Adipocyte (in vitro differentiated cells): Measurements from ENCODE around the gene IDH2.

Source experiments
- DNase-seq: peaks from one replicate; pipeline ENCODE4 v3.0.0-alpha.2; 2015; ENCODE audit warnings: low read depth
- H3K27me3 ChIP-seq: replicated peaks from 2 replicates; pipeline ENCODE4 v1.7.0; 2013; ENCODE audit warnings: mild to moderate bottlenecking, low read length, moderate library complexity; ENCODE audit not compliant: control insufficient read depth, insufficient read depth
- H3K36me3 ChIP-seq: 2 replicates; pipeline ENCODE4 v1.7.0; 2013; ENCODE audit warnings: low read length, mild to moderate bottlenecking, moderate library complexity; ENCODE audit not compliant: control insufficient read depth, insufficient read depth, severe bottlenecking
- H3K4me1 ChIP-seq: 2 replicates; pipeline ENCODE4 v1.7.0; 2013; ENCODE audit warnings: mild to moderate bottlenecking, low read length, moderate library complexity; ENCODE audit not compliant: control insufficient read depth, insufficient read depth
- H3K4me3 ChIP-seq: 2 replicates; pipeline ENCODE4 v1.7.0; 2013; ENCODE audit warnings: mild to moderate bottlenecking, low read length, moderate library complexity
- H3K9ac ChIP-seq: 2 replicates; pipeline ENCODE4 v1.7.0; 2013; ENCODE audit warnings: mild to moderate bottlenecking, low read length, moderate library complexity
- H3K9me3 ChIP-seq: 2 replicates; pipeline ENCODE4 v1.7.0; 2013; ENCODE audit warnings: mild to moderate bottlenecking, low read length, moderate library complexity; ENCODE audit not compliant: control insufficient read depth

The IDH2 gene

GRCh38 chr15:90060797-90061196, 41.5 kb downstream of the IDH2 start:
- DNase-seq = no peak
- H3K4me1 ChIP-seq = peaks cover 5% of the 10 kb centered on the region
- no peak overlapping the region for H3K9ac ChIP-seq
- no peaks in the 10 kb centered on the region for H3K27me3 ChIP-seq
- H3K4me3 ChIP-seq = no peak overlapping the region
- H3K36me3 ChIP-seq = no peaks in the 10 kb centered on the region
- H3K9me3 ChIP-seq = no peaks in the 10 kb centered on the region

GRCh38 chr15:90059208-90059985, 42.9 kb downstream of the IDH2 start:
- no peaks in the 10 kb centered on the region for H3K9me3 ChIP-seq
- no peaks in the 10 kb centered on the region for H3K27me3 ChIP-seq
- no peak overlapping the region for H3K4me3 ChIP-seq

GRCh38 chr15:90058775-90059174, 43.5 kb downstream of the IDH2 start:
- no peak for DNase-seq
- Histone ChIP-seq H3K4me3 (no peak overlapping the region), H3K4me1 (peaks cover 5% of the 10 kb centered on the region), H3K9ac (no peak overlapping the region), H3K9me3 (no peaks in the 10 kb centered on the region), H3K27me3 (no peaks in the 10 kb centered on the region), H3K36me3 (no peaks in the 10 kb centered on the region)

More at GRCh38 chr15:90059208-90059985, 42.9 kb downstream of the IDH2 start:
- Histone ChIP-seq H3K36me3 (no peaks in the 10 kb centered on the region), H3K4me1 (peaks cover 5% of the 10 kb centered on the region), H3K9ac (no peak overlapping the region)
- DNase-seq = no peak

GRCh38 chr15:90058308-90058707, 44.0 kb downstream of the IDH2 start:
- H3K4me1 ChIP-seq = peaks cover 5% of the 10 kb centered on the region
- H3K4me3 ChIP-seq = no peak overlapping the region
- no peaks in the 10 kb centered on the region for H3K9me3 ChIP-seq
- no peaks in the 10 kb centered on the region for H3K27me3 ChIP-seq
- no peaks in the 10 kb centered on the region for H3K36me3 ChIP-seq
- no peak for DNase-seq
- H3K9ac ChIP-seq = no peak overlapping the region

- H3K36me3 ChIP-seq = no peaks in the 10 kb centered on the region
- no peak overlapping the region for H3K4me3 ChIP-seq
- no peak overlapping the region for H3K9ac ChIP-seq
- DNase-seq = no peak
- no peaks in the 10 kb centered on the region for H3K27me3 ChIP-seq
- H3K9me3 ChIP-seq = no peaks in the 10 kb centered on the region
- peaks cover 5% of the 10 kb centered on the region for H3K4me1 ChIP-seq
Measured at GRCh38 chr15:90056529-90056928, 45.7 kb downstream of the IDH2 start.

- Histone ChIP-seq H3K9ac (no peak overlapping the region), H3K9me3 (no peaks in the 10 kb centered on the region)
Measured at GRCh38 chr15:90055182-90055581, 47.1 kb downstream of the IDH2 start.

GRCh38 chr15:90054618-90055097, 47.6 kb downstream of the IDH2 start:
- Histone ChIP-seq H3K36me3 (no peaks in the 10 kb centered on the region), H3K4me1 (no peaks in the 10 kb centered on the region), H3K9me3 (no peaks in the 10 kb centered on the region), H3K9ac (no peak overlapping the region), H3K27me3 (no peaks in the 10 kb centered on the region), H3K4me3 (no peak overlapping the region)
- no peak for DNase-seq

More at GRCh38 chr15:90055182-90055581, 47.1 kb downstream of the IDH2 start:
- Histone ChIP-seq H3K36me3 (no peaks in the 10 kb centered on the region), H3K4me3 (no peak overlapping the region), H3K4me1 (no peaks in the 10 kb centered on the region), H3K27me3 (no peaks in the 10 kb centered on the region)
- DNase-seq = no peak

GRCh38 chr15:90053685-90054466, 48.4 kb downstream of the IDH2 start:
- Histone ChIP-seq H3K4me3 (no peak overlapping the region), H3K36me3 (no peaks in the 10 kb centered on the region), H3K27me3 (no peaks in the 10 kb centered on the region), H3K4me1 (no peaks in the 10 kb centered on the region), H3K9ac (no peak overlapping the region), H3K9me3 (no peaks in the 10 kb centered on the region)
- DNase-seq = no peak

GRCh38 chr15:90051874-90052273, 50.4 kb downstream of the IDH2 start:
- Histone ChIP-seq H3K9ac (no peak overlapping the region), H3K4me1 (no peaks in the 10 kb centered on the region), H3K27me3 (no peaks in the 10 kb centered on the region), H3K9me3 (no peaks in the 10 kb centered on the region), H3K36me3 (no peaks in the 10 kb centered on the region), H3K4me3 (no peak overlapping the region)
- no peak for DNase-seq

- H3K36me3 ChIP-seq = no peaks in the 10 kb centered on the region
- H3K4me1 ChIP-seq = no peaks in the 10 kb centered on the region
- no peak for DNase-seq
- no peak overlapping the region for H3K4me3 ChIP-seq
- H3K9me3 ChIP-seq = no peaks in the 10 kb centered on the region
- H3K9ac ChIP-seq = no peak overlapping the region
- H3K27me3 ChIP-seq = no peaks in the 10 kb centered on the region
Measured at GRCh38 chr15:90049666-90050604, 52.3 kb downstream of the IDH2 start.

- no peaks in the 10 kb centered on the region for H3K4me1 ChIP-seq
- no peak overlapping the region for H3K4me3 ChIP-seq
- DNase-seq = no peak
- no peaks in the 10 kb centered on the region for H3K27me3 ChIP-seq
- H3K9me3 ChIP-seq = no peaks in the 10 kb centered on the region
- no peak overlapping the region for H3K9ac ChIP-seq
- no peaks in the 10 kb centered on the region for H3K36me3 ChIP-seq
Measured at GRCh38 chr15:90049030-90049429, 53.2 kb downstream of the IDH2 start.
